Suppressor macrophage treated with lipopolysaccharide for 1 hour (primary cell): ENCODE measurements around the gene PCBP3.

Experiments
- DNase-seq, 3 donors: peaks; one replicate each; pipeline ENCODE4 v3.0.0-alpha.2; 2020 to 2022

PCBP3 gene

DNA sequence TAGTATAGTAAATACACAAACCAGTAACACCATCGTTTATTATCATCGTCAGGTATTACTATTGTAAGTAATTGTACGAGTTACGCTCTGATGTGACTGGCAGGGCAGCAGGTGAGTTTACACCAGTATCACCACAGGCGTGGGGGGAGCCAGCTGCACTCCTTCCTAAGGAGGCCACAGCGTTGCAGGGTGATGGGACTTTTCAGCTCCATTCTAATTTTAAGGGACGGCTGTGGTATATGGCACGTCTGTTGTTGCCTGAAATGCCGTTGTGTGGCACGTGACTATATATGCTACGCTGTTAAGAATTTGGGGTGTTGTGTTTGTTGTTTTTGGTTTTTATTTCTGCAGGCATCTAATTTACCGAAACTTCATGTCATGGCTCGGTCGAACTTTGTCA, 173.3 kb downstream of the PCBP3 start:
- DNase-seq = no peak

- no peak for DNase-seq
Observed at GRCh38 chr21:45817345-45817744, 173.8 kb downstream of the PCBP3 start.

DNA sequence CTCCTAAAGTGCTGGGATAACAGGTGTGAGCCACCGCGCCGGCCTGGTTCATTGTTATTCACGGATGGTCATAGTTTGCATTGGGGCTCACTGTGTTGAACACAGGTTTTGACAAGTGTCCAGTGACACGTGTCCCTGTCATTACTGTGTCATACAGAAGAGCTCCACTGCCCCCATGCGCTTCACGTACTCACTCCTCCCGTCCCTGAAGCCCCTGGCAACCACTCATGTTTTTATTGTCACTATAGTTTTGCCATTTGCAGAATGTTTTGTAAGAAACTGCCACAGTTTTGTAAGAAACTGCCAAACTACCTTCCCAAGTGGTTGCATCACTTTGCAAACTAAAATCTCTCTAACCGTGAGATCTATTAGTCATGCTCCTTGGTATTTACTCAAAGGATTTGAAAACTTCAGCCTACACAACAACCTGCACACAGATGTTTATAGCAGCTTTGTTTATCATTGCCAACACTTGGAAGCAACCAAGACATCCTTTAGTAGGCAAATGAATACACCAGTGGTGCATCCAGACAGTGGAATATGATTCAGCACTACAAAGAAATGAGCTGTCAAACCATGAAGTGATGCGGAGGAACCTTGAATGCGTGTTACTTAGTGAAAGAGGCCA, 174.9 kb downstream of the PCBP3 start:
- peak in 2 of 3 donors; percentile 5 to 13 for DNase-seq

DNA sequence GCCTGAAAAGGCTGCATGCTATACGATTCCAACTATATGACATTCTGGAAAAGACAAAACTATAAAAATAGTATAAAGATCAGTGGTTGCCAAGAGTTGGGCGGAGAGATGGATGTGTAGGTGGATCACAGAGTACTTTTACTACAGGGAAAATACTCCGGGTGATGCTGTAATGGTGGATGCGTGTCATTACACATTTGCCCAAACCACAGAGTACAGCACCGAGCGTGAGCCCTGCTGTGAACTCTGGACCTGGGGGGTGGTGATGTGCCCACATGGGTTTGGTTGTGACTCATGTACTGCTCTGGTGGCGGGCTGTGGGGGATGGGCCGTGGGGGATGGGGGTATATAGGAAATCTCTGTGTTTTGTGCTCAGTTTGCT, 175.4 kb downstream of the PCBP3 start:
- DNase-seq = peak; percentile 62 to 65 (median 63)

GRCh38 chr21:45819478-45820170, 176.1 kb downstream of the PCBP3 start:
- no peak for DNase-seq

DNA sequence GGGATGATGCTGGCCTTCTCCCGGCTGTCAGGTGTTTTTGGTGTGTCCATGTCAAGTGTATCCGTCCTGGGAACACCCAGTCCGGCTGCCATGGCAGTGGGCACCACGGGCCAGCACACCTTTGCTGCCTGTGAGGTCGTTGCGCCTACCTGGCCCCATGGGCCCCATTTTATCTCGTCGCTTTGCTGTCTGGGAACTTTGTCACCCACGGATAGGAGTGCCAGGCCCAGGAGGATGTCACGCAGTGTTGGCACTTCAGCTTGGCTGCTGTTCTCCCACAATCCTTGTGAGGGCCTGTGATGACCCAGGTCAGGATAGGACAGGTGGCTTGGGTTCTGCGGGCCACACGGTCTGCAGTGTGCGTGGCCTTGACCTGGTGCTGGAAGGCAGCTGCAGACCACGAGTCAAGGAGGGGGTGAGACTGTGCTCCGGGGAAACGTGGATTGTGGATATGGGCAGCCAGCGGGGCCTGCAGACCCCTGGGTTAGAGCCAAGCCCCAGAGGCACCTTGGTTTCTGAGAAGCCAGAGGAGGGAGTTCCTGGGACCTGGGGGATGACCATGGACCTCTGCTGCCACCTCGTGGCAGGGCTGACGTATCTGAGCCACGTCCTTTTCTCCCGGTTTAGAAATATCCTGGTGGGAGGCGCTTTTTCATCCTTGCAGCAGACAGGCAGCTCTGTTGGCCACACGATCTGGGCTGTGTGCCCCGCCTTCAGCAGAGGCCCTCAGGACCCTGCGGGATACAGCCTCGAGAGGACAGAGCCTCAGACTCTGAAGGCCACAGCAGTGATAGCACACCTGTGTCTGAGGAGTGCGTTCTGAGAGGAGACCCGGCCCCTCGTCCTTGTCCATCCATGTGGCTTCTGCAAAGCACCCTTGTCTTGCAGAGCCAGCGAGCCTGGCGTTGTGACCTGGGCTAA, 176.9 kb downstream of the PCBP3 start:
- peak; percentile 86 to 93 (median 92) for DNase-seq

DNA sequence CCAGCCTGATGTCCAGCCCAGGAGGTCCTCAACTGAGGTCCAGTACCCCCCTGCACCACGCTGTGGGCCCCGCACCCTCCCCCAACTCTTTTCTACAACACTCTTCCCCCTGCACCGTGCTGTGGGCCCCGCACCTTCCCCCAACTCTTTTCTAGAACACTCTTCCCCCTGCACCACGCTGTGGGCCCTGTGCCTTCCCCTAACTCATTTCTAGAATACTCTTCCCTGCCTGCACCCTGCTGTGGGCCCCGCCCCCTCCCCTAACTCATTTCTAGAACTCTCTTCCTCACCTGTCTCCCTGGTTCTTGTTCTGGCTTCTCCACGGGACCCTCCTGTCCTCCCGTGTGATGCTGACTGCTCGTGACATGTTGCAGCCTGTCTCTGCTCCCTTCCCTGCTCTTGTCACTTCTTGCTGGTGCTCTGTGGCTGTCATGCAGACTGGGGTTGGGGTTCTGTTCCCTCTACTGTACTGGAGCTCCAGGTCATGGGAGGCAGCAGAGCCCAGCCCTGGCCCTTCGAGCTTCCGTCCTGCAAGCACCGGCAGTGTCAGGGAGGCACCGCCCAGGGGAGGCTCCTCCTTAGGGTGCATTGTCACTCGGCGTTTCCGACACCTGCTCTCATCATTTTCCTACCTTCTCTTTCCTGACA, 177.9 kb downstream of the PCBP3 start:
- DNase-seq = no peak

GRCh38 chr21:45821998-45822397, 178.5 kb downstream of the PCBP3 start:
- DNase-seq = no peak

DNA sequence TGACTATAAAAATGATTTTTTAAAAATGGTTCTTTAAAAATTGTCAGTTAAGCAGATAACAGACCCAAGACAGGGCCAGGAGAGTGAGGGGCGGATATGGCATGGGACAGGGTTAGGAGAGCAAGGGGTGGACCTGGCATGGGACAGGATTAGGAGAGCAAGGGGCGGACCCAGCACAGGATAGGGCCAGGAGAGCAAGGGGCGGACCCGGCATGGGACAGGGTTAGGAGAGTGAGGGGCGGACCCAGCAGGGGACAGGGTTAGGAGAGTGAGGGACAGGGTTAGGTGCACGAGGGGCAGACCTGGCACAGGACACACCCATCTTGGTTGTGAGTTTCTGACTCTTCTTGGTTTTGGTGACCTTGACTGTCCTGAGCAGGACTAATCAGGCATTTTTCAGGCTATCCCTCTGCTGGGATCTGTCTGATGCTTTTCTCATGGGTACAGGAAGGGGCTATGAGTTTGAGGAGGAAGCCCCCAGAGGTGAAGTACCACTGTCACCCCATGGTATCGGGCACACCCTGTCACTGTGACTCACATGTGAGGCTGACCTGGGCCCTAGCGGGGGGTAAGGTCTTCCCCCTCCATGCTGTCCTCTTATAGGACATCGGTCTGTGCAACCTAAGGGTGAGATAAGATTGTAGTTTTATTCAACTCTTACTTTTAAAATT, 179.0 kb downstream of the PCBP3 start:
- no peak for DNase-seq

GRCh38 chr21:45823100-45823681, 179.7 kb downstream of the PCBP3 start:
- DNase-seq = no peak

DNA sequence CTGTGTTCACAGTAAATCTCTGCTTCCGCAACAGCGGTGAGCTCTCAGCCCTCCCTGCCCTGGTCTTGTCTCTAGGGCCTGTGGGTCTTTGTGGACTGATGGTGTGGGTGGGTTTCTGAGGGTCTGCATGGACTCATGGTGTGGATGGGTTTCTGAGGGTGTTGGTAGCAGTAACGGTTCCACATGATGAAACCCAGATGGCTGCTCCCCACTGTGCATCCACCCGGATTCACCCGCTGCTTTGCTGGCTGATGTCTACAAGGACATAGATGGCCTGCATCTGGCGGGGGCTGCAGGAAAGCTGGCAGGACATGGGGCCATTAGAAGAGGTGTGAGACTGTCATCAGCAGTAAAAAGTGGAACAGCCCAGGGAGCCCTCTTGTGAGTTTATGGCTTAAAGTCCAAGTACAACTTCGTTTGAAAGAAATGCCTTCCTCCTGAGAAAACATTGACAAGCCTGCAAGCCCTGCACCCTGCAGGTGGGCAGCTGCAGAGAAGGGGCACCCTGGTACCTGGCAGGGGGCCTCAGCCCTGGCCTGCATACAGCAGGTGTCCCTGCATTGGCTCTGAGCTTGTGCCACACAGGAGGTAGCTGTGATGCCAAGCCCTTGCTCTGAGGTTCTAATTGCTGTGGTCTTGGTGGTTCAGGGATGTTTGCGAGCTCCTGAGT, 181.2 kb downstream of the PCBP3 start:
- DNase-seq = no peak

DNA sequence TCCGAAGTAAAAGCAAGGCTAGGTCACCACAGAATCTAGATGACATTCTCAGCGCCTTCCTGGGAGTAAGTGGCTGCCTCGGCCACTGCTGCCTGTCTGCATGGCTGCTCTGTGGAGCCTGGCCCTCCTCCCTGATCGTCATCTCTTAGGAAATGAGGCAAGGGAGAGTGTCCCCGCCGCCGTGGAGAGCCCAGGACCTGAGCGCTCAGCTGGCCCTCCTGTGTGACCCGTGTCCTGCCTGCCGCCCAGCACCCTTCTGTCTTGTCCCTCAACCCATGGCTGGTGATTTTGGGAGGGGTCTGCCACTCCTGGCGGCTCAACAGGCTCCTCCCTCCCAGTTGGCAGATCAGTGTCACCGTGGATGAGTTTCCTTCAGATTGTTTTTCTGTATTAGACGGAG, 181.7 kb downstream of the PCBP3 start:
- DNase-seq = no peak

- DNase-seq = no peak
Observed at GRCh38 chr21:45826676-45827301, 183.3 kb downstream of the PCBP3 start.

DNA sequence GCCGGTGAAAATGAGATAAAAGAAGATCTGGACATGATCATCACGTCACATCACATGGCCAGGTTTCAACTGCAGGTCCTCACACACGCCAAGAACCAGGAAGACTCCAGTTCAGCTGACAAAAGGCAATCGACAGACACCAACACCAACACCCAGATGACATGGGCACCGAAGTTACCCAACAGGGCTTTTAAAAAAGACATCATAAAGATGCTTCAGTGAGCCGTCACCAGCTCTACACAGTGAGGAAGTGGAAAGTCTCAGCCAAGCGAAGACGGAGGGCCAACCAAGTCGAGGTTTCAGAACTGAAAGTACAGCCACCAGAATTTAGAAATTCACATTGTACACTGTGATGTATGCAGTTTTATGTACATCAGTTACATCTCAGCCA, 183.8 kb downstream of the PCBP3 start:
- no peak for DNase-seq

GRCh38 chr21:45827881-45828579, 184.5 kb downstream of the PCBP3 start:
- DNase-seq = no peak

- no peak for DNase-seq
Observed at GRCh38 chr21:45828580-45829570, 185.3 kb downstream of the PCBP3 start.

GRCh38 chr21:45829668-45830067, 186.1 kb downstream of the PCBP3 start:
- DNase-seq = no peak

- no peak for DNase-seq
Observed at GRCh38 chr21:45830221-45830640, 186.7 kb downstream of the PCBP3 start.

DNA sequence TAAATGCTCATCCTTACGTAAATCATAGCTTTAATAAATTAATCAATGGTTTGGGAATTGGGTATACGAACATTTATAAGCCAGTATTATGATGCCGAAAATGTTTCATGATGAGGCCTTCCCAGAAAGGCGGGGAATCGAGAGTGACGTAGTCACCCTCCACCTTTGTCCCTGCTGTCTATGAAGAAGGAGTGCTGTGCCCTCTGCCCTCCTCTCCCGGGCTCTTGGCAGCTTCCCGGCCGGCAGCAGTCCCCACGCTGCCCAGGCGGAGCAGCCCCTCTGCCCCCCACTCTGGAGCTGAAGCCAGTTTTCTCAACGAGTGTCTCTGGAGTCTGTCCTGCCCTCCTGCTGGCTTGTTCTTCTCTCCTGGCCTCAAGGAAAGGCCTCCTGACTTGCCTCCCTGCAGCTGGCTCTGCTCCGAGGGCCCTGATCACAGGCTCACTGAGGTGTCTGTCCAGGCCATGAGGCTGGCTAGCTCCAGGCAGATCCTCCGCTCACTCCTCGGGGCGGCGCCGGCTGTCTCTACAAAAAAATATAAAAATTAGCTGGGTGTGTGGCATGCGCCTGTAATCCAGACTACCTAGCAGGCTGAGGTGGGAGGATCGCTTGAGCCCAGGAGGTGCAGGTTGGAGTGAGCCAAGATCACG, 187.3 kb downstream of the PCBP3 start:
- no peak for DNase-seq
